RWPE1 (cell line): ENCODE measurements around the gene BANP.

Source experiments
- CTCF ChIA-PET: fragments of 350-600 bp; sonication (Branson Sonifier 250); formaldehyde crosslinking; extraction: SDS; loops from one replicate; lab custom pipeline; 2021; lab: Yijun Ruan, JAX
- POLR2A ChIA-PET: fragments of 400-600 bp; formaldehyde crosslinking; extraction: SDS; loops from one replicate; lab custom pipeline; 2020; ENCODE audit warnings: antibody characterized with exemption; ENCODE audit not compliant: low non-redundant PET; lab: Yijun Ruan, JAX
- DNase-seq: peaks from one replicate; pipeline ENCODE4 v3.0.0; 2012; ENCODE audit warnings: low spot score
- H3K27ac ChIP-seq: fragments of 450-650 bp; 2 replicates; pipeline ENCODE4 v1.5.1; 2017
- TF ChIP-seq, protein P1 (sequence below): fragments of 450-650 bp; conservative IDR thresholded peaks from 2 replicates; pipeline ENCODE4 v1.5.1; 2017; ENCODE audit warnings: low read depth, mild to moderate bottlenecking

The BANP gene

DNA sequence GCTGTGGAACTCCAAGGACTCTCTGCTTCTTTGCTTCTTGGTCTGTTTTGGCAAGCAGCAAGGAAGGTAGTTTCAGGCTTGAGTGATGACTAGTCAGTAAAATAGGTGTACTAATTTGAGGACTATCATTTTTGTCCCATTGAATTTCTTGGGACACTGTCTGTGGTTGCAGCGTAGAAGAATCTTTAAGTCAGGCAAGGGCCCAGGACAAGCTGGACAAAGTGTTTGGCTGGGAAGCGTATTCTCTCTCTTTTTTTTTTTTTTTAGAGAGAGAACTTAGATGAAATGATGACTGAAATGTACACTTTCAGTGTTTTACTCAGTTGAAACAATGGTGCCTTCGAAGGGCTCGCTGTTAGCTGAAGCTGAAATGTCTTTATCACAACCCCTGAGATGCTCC lies 105.0 kb downstream of the BANP start:
- ChIA-PET CTCF (no interaction called here), POLR2A (no interaction called here)
- TF ChIP-seq, protein P1, sequence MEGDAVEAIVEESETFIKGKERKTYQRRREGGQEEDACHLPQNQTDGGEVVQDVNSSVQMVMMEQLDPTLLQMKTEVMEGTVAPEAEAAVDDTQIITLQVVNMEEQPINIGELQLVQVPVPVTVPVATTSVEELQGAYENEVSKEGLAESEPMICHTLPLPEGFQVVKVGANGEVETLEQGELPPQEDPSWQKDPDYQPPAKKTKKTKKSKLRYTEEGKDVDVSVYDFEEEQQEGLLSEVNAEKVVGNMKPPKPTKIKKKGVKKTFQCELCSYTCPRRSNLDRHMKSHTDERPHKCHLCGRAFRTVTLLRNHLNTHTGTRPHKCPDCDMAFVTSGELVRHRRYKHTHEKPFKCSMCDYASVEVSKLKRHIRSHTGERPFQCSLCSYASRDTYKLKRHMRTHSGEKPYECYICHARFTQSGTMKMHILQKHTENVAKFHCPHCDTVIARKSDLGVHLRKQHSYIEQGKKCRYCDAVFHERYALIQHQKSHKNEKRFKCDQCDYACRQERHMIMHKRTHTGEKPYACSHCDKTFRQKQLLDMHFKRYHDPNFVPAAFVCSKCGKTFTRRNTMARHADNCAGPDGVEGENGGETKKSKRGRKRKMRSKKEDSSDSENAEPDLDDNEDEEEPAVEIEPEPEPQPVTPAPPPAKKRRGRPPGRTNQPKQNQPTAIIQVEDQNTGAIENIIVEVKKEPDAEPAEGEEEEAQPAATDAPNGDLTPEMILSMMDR = no peak
- no peak overlapping the region for H3K27ac ChIP-seq
- no peak for DNase-seq

DNA sequence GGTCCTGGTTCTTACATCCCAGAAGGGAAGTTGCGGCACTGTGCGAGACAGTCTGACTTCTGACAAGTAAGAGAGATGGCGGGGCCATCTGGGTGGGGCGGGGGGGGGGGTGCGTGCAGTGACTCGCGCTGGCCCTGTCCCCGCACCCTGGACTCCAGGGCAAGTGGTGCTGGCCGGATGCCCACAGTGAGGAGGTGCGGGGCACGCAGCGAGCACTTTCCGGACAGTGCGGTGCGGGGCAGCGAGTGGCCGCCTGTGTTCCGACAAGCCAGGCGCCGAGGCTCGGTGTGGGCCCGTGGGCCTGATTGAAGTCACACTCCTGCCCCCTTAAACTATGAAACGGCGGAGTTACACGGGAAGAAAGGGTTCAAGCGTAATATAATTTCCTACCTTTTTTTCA lies 106.4 kb downstream of the BANP start:
- TF ChIP-seq, protein P1 = no peak
- POLR2A ChIA-PET = no interaction called here
- DNase-seq = no peak
- CTCF ChIA-PET = interaction anchor here (0.5 to 0.7 kb wide), 2 partner anchors 73 to 399 kb away, joined by 3 to 4 read pairs; no protein-coding TSS in a partner anchor
- no peak overlapping the region for H3K27ac ChIP-seq

DNA sequence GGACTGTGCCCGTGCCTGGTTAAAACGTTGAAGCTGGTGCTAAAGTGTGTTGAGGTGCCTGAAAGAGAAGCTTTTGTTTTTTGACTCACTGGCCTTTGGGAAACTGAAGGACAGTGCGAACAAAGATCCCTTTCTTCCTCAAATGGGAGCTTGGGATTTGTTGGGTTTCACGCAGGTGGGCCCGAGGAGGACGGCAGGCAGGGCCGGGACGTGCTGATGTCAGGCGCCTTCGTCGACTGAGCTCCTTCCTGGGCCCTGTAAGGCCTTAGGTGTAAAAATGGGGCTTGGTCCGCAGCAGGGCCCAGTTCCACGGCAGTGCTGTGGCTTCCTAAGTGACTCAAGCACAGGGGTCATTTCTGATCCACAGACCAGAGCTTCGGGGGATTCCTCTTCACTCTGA lies 106.9 kb downstream of the BANP start:
- no peak overlapping the region for H3K27ac ChIP-seq
- CTCF ChIA-PET = interaction anchor here (0.5 to 0.7 kb wide), 2 partner anchors 73 to 399 kb away, joined by 3 to 4 read pairs; no protein-coding TSS in a partner anchor

DNA sequence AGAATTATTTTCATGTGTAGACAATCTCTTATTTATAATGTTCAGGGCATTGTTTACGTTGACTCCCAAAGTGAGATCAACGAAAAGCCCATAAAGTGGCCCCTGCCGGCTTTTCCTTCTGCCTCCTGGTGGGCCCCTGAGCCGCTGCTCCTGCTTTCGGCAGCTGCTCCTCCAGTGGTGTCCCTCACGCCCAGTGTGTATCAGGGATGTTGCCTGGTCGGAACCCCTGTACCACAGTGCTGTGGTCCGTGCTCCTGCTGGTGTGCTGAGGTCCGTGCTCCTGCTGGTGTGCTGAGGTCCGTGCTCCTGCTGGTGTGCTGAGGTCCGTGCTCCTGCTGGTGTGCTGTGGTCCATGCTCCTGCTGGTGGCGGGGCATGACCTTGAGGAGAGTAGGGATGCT lies 107.6 kb downstream of the BANP start:
- ChIA-PET POLR2A (no interaction called here), CTCF (no interaction called here)
- TF ChIP-seq, protein P1 = no peak
- DNase-seq = no peak
- H3K27ac ChIP-seq = no peak overlapping the region

More for the DNA sequence above, 106.9 kb downstream of the BANP start:
- POLR2A ChIA-PET = no interaction called here
- DNase-seq = no peak
- TF ChIP-seq, protein P1 = no peak

DNA sequence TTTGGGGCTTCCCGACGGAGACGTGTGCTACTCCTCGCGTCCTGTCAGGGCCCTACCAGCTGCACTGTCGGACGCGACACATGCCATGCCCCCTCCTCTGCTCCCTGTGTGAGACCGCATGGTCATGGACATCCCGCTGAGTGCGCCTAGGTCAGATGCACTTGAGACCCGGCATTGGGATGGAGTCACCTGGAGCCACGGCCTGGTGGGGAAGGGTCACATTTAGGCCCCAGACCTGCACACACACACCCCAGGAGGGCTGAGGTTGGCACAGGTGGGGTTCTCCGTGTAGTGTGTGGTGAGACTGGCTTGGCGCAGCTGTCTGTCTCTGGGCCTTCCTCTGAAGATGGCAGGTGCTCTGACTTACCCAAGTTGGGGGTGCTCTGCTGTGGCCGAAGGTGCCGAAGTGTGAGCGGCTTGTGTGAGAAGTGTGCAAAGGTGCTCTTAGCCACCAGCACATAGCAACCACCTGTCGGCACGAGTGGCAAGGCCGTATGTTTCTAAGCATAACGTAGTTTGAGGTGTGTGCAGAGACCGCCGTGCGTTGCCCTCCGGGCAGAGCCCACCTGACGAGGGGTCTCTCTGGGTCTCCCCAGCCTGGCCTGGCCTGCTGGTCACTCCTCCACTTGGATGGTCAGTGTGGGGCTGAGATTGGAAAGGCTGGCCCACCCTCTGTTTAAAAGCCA lies 108.6 kb downstream of the BANP start:
- POLR2A ChIA-PET = no interaction called here
- no peak overlapping the region for H3K27ac ChIP-seq
- no peak for DNase-seq
- CTCF ChIA-PET = no interaction called here
- TF ChIP-seq, protein P1 = no peak

DNA sequence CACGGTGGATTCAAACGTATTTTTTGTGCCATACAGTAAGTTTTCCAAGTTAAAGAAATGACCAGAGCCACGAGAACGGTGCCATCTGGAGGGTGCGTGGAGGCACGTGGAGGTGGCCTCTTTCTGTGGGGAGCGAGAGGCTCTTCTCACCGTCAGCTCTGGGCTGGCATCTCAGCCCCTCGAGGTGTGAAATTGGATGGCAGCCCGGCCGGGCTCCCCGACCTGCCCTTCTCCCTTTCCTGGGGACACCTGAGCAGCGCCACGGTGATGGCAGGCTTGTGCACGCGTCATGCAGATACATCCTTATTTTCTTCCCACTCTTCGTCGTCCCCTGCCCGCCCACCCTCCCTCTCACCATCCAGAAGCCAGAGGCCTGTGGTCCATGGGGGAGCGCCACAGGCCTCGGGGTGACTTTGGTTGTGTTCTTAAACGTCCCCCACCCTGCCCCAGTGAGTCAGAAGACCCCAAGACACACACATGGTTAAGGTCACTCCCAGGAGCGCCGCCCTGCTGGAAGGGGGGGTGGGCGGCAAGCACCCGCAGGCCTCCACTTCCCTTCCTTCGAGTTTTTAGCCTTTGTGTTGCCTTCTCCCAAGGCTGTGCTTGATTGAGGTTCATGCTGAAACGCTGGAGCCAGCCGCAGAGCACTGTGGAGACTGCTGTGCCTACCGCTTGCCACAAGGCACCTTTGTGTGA lies 109.4 kb downstream of the BANP start:
- H3K27ac ChIP-seq = no peak overlapping the region
- no peak for DNase-seq
- POLR2A ChIA-PET = interaction anchor here (0.6 kb wide), 1 partner anchor 24 kb away, joined by 4 read pairs; no protein-coding TSS in a partner anchor
- TF ChIP-seq, protein P1 = no peak
- CTCF ChIA-PET = no interaction called here
